Measurements from ENCODE around the gene TMX2.

- no peak for TF ChIP-seq POLR2A (IDR thresholded peaks at IDR 0.05)
- TF ChIP-seq CTCF (IDR thresholded peaks at IDR 0.05): no peak
These were observed 45.8 kb downstream of the TMX2 start for GRCh38 chr11:57758174-57758573.
